HEK293 (cell line): ENCODE measurements around the gene CA5B.

Source experiments
- ZNF169 ChIP-seq: fragments of 450-650 bp; formaldehyde crosslinking; IDR thresholded peaks from 2 replicates; pipeline ENCODE4 v1.5.1; 2016; ENCODE audit warnings: missing biosample characterization, missing genetic modification characterization
- ZNF202 ChIP-seq: fragments of 450-650 bp; formaldehyde crosslinking; IDR thresholded peaks from 2 replicates; pipeline ENCODE4 v1.5.1; 2016; ENCODE audit warnings: missing biosample characterization, missing genetic modification characterization, borderline replicate concordance
- ZNF785 ChIP-seq: fragments of 450-650 bp; formaldehyde crosslinking; IDR thresholded peaks from 2 replicates; pipeline ENCODE4 v1.5.1; 2016; ENCODE audit warnings: missing biosample characterization, missing genetic modification characterization
- TF ChIP-seq, protein P1 (sequence below): fragments of 450-650 bp; formaldehyde crosslinking; IDR thresholded peaks from 2 replicates; pipeline ENCODE4 v1.5.1; 2016; ENCODE audit warnings: missing biosample characterization, missing genetic modification characterization

DNA sequence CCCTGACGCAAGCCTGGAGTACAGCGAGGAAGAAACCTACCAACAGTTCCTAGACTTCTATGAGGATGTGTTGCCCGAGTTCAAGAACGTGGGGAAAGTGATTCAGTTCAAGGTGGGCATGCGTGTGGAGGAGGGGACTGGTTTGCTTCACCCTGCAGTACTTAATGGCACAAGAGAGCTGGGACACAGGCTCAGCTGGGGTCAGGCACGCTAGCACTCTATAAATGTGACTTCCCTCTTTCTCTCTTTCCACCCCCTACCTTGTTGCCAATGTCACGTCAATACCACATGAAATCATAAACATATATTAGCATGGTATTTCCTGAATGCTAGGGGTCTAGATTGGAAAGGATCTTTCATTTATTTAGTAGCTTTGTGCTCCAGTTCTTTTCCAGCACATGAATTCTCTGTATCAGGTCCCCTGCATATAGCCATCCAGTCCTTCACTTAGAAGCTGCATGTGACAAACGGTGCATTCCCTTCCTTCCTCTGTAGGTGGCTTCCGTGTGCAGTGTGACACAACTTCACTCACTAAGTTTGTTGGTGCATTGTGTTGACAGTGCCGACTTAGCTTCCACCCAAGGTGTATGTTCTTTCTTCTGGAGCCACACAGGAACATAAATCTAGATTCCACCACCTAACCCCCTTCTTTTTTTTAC is 77.8 kb downstream of the CA5B start:
- TF ChIP-seq ZNF202 (tag by site-specific recombination) (no peak), ZNF785 (no peak), ZNF169 (tag by site-specific recombination) (no peak)
- TF ChIP-seq, protein P1, sequence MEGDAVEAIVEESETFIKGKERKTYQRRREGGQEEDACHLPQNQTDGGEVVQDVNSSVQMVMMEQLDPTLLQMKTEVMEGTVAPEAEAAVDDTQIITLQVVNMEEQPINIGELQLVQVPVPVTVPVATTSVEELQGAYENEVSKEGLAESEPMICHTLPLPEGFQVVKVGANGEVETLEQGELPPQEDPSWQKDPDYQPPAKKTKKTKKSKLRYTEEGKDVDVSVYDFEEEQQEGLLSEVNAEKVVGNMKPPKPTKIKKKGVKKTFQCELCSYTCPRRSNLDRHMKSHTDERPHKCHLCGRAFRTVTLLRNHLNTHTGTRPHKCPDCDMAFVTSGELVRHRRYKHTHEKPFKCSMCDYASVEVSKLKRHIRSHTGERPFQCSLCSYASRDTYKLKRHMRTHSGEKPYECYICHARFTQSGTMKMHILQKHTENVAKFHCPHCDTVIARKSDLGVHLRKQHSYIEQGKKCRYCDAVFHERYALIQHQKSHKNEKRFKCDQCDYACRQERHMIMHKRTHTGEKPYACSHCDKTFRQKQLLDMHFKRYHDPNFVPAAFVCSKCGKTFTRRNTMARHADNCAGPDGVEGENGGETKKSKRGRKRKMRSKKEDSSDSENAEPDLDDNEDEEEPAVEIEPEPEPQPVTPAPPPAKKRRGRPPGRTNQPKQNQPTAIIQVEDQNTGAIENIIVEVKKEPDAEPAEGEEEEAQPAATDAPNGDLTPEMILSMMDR (tag by site-specific recombination) = no peak
